ENCODE results near the gene ZNF195. TPM values are rescaled to one million over a fixed set of nuclear protein-coding genes. Genes with fewer than 3 reads are reported as not detected.
"Not testable (repeated sequence)": the region's sequence is repeated elsewhere in the genome, so short reads cannot be mapped to it uniquely, and the experiment has no call there.

The ZNF195 gene
- total and polyA plus RNA-seq, 2 donors (not counting 1 experiment from before 2014, with no cell fraction given) = 21.3 to 47.3 TPM

DNA sequence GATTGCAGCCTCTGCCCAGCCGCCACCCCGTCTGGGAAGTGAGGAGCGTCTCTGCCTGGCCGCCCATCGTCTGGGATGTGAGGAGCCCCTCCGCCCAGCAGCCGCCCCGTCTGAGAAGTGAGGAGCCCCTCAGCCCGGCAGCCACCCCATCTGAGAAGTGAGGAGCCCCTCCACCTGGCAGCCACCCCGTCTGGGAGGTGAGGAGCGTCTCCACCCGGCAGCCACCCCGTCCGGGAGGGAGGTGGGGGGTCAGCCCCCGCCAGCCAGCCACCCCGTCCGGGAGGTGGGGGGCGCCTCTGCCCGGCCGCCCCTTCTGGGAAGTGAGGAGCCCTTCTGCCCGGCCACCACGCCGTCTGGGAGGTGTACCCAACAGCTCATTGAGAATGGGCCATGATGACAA is 18.3 kb upstream of the ZNF195 start:
- H3K27me3 ChIP-seq (replicated peaks in 1 of 4; ENCODE audit: control extremely low read depth in 1 of 4, control insufficient read depth in 3 of 4, insufficient read depth in 4 of 4, low read length in 3 of 4); DNase-seq; H3K9me3 Mint-ChIP-seq (ENCODE audit: insufficient read depth); H3K4me1 Mint-ChIP-seq; H3K9ac ChIP-seq (ENCODE audit: low read length); H3K4me3 Mint-ChIP-seq; H4K20me1 ChIP-seq (ENCODE audit: control insufficient read depth, insufficient read depth, low read length, poor library complexity, severe bottlenecking); H3K27ac Mint-ChIP-seq; CTCF ChIA-PET; H3K4me2 ChIP-seq (replicated peaks; ENCODE audit: low read depth, low read length, poor library complexity, severe bottlenecking); H3K36me3 ChIP-seq (replicated peaks in 1 of 2; ENCODE audit: control extremely low read depth in 1 of 2, control insufficient read depth in 1 of 2, extremely low read depth in 1 of 2, insufficient read depth in 2 of 2, low read length in 1 of 2); ATAC-seq (ENCODE audit: low read depth); H3K4me1 ChIP-seq (ENCODE audit: control insufficient read depth in 2 of 2, insufficient read depth in 2 of 2, low read length in 2 of 2); H2AFZ ChIP-seq (ENCODE audit: insufficient read depth, low read depth, low read length, poor library complexity, severe bottlenecking); H3K4me3 ChIP-seq (ENCODE audit: control extremely low read depth in 1 of 5, extremely low read depth in 1 of 5, insufficient read depth in 1 of 5, low read depth in 2 of 5, low read length in 4 of 5); H3K27ac ChIP-seq (ENCODE audit: low read length in 2 of 2); intact Hi-C loops (cut with micrococcal nuclease); H3K79me2 ChIP-seq (ENCODE audit: control insufficient read depth, insufficient read depth, low read length); POLR2A ChIA-PET: not testable (repeated sequence)
- 92% methylated on average over 9 of the region's 23 CpGs for WGBS (ENCODE audit: insufficient coverage)
- peaks cover 0 to 10% (median 0%) of the 10 kb centered on the region in 3 donors for H3K9me3 ChIP-seq (ENCODE audit: control extremely low read depth in 1 of 3, control insufficient read depth in 2 of 3, insufficient read depth in 1 of 3, low read length in 2 of 3)
- H3K27me3 Mint-ChIP-seq = peaks cover 14% of the 10 kb centered on the region

DNA sequence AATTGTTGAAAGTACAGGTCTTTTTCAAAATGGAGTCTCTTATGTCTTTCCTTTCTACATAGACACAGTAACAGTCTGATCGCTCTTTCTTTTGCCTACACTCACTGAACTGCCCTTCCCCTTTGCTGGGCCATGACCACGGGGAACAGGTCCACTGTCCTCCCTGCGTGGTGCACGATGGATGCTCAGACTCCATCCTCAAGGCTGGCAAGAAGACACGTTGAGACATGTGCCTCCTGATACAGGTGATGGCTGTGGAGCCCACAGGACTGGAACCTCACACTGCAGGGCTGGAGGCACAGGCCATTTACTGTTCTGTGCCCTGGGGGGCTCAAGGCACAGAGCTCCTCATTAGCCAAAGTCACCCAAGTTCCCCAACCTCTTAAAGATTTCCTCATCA is 16.5 kb upstream of the ZNF195 start:
- H2AFZ ChIP-seq (ENCODE audit: insufficient read depth, low read depth, low read length, poor library complexity, severe bottlenecking); H3K27ac ChIP-seq (ENCODE audit: low read length in 2 of 2); H3K9me3 ChIP-seq (ENCODE audit: control extremely low read depth in 1 of 3, control insufficient read depth in 2 of 3, insufficient read depth in 1 of 3, low read length in 2 of 3); ATAC-seq (ENCODE audit: low read depth); H3K9me3 Mint-ChIP-seq (ENCODE audit: insufficient read depth); H3K36me3 ChIP-seq (replicated peaks in 1 of 2; ENCODE audit: control extremely low read depth in 1 of 2, control insufficient read depth in 1 of 2, extremely low read depth in 1 of 2, insufficient read depth in 2 of 2, low read length in 1 of 2); H3K4me2 ChIP-seq (replicated peaks; ENCODE audit: low read depth, low read length, poor library complexity, severe bottlenecking); DNase-seq; H3K79me2 ChIP-seq (ENCODE audit: control insufficient read depth, insufficient read depth, low read length); intact Hi-C loops (cut with micrococcal nuclease); H3K4me3 ChIP-seq (ENCODE audit: control extremely low read depth in 1 of 5, extremely low read depth in 1 of 5, insufficient read depth in 1 of 5, low read depth in 2 of 5, low read length in 4 of 5); H3K4me1 ChIP-seq (ENCODE audit: control insufficient read depth in 2 of 2, insufficient read depth in 2 of 2, low read length in 2 of 2); H3K27me3 ChIP-seq (replicated peaks in 1 of 4; ENCODE audit: control extremely low read depth in 1 of 4, control insufficient read depth in 3 of 4, insufficient read depth in 4 of 4, low read length in 3 of 4); H3K27ac Mint-ChIP-seq; H3K4me3 Mint-ChIP-seq; H4K20me1 ChIP-seq (ENCODE audit: control insufficient read depth, insufficient read depth, low read length, poor library complexity, severe bottlenecking); H3K9ac ChIP-seq (ENCODE audit: low read length); H3K4me1 Mint-ChIP-seq: not testable (repeated sequence)
- ChIA-PET CTCF (interaction anchor here (1.2 kb wide), 1 partner anchor 13 kb away, joined by 3 read pairs; no protein-coding TSS in a partner anchor), POLR2A (interaction anchor here (0.7 kb wide), 1 partner anchor 71 kb away, joined by 3 read pairs; no protein-coding TSS in a partner anchor)
- peaks cover 18% of the 10 kb centered on the region for H3K27me3 Mint-ChIP-seq
- WGBS (ENCODE audit: insufficient coverage) = 94% methylated on average over 5 of the region's 5 CpGs

DNA sequence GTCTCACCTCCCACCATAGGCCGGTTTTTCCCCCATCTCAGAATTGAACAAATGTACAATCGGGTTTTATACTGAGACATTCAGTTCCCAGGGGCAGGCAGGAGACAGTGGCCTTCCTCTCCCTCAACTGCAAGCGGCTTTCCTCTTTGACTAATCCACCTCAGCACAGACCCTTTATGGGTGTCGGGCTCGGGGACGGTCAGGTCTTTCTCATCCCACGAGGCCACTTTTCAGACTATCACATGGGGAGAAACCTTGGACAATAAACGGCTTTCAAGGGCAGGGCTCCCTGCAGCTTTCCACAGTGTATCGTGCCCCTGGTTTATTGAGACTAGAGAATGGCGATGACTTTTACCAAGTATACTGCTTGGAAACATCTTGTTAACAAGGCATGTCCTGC is 16.0 kb upstream of the ZNF195 start:
- WGBS (ENCODE audit: insufficient coverage) = 89% methylated on average over 8 of the region's 10 CpGs
- ChIA-PET POLR2A (interaction anchor here (0.7 kb wide), 1 partner anchor 72 kb away, joined by 3 read pairs; no protein-coding TSS in a partner anchor), CTCF (interaction anchor here (1.2 kb wide), 1 partner anchor 14 kb away, joined by 3 read pairs; no protein-coding TSS in a partner anchor)
- H3K27me3 ChIP-seq (replicated peaks in 1 of 4; ENCODE audit: control extremely low read depth in 1 of 4, control insufficient read depth in 3 of 4, insufficient read depth in 4 of 4, low read length in 3 of 4); H3K79me2 ChIP-seq (ENCODE audit: control insufficient read depth, insufficient read depth, low read length); ATAC-seq (ENCODE audit: low read depth); DNase-seq; H3K9me3 Mint-ChIP-seq (ENCODE audit: insufficient read depth); H2AFZ ChIP-seq (ENCODE audit: insufficient read depth, low read depth, low read length, poor library complexity, severe bottlenecking); H3K4me1 ChIP-seq (ENCODE audit: control insufficient read depth in 2 of 2, insufficient read depth in 2 of 2, low read length in 2 of 2); H3K4me3 Mint-ChIP-seq; H3K9ac ChIP-seq (ENCODE audit: low read length); intact Hi-C loops (cut with micrococcal nuclease); H3K4me2 ChIP-seq (replicated peaks; ENCODE audit: low read depth, low read length, poor library complexity, severe bottlenecking); H3K4me1 Mint-ChIP-seq; H3K36me3 ChIP-seq (replicated peaks in 1 of 2; ENCODE audit: control extremely low read depth in 1 of 2, control insufficient read depth in 1 of 2, extremely low read depth in 1 of 2, insufficient read depth in 2 of 2, low read length in 1 of 2); H3K27ac Mint-ChIP-seq; H3K27ac ChIP-seq (ENCODE audit: low read length in 2 of 2); H3K9me3 ChIP-seq (ENCODE audit: control extremely low read depth in 1 of 3, control insufficient read depth in 2 of 3, insufficient read depth in 1 of 3, low read length in 2 of 3); H3K4me3 ChIP-seq (ENCODE audit: control extremely low read depth in 1 of 5, extremely low read depth in 1 of 5, insufficient read depth in 1 of 5, low read depth in 2 of 5, low read length in 4 of 5); H4K20me1 ChIP-seq (ENCODE audit: control insufficient read depth, insufficient read depth, low read length, poor library complexity, severe bottlenecking): not testable (repeated sequence)
- H3K27me3 Mint-ChIP-seq = peaks cover 18% of the 10 kb centered on the region

DNA sequence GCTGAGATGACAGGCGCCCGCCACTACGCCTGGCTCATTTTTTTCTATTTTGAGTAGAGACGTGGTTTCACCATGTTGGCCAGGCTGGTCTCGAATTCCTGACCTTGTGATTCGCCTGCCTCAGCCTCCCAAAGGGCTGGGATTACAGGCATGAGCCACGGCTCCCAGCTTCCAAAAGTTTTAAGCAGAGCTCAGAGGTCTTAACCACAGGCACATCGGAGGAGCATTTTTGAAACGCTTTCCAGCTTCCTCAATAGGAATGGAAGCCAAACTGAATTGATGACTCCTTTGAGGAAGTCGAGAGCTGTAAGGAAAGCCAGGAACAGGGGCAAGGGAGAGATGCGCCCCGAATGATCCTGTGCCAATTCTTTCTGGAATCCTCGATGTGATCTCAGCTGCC is 14.5 kb upstream of the ZNF195 start:
- H3K9me3 Mint-ChIP-seq (ENCODE audit: insufficient read depth); CTCF ChIA-PET; H3K4me3 ChIP-seq (ENCODE audit: control extremely low read depth in 1 of 5, extremely low read depth in 1 of 5, insufficient read depth in 1 of 5, low read depth in 2 of 5, low read length in 4 of 5); H3K27me3 ChIP-seq (replicated peaks in 1 of 4; ENCODE audit: control extremely low read depth in 1 of 4, control insufficient read depth in 3 of 4, insufficient read depth in 4 of 4, low read length in 3 of 4); H3K27ac ChIP-seq (ENCODE audit: low read length in 2 of 2); H3K79me2 ChIP-seq (ENCODE audit: control insufficient read depth, insufficient read depth, low read length); H3K4me1 Mint-ChIP-seq; ATAC-seq (ENCODE audit: low read depth); H3K4me2 ChIP-seq (replicated peaks; ENCODE audit: low read depth, low read length, poor library complexity, severe bottlenecking); H3K9ac ChIP-seq (ENCODE audit: low read length); H2AFZ ChIP-seq (ENCODE audit: insufficient read depth, low read depth, low read length, poor library complexity, severe bottlenecking); H3K4me3 Mint-ChIP-seq; H4K20me1 ChIP-seq (ENCODE audit: control insufficient read depth, insufficient read depth, low read length, poor library complexity, severe bottlenecking); H3K4me1 ChIP-seq (ENCODE audit: control insufficient read depth in 2 of 2, insufficient read depth in 2 of 2, low read length in 2 of 2); intact Hi-C loops (cut with micrococcal nuclease); H3K36me3 ChIP-seq (replicated peaks in 1 of 2; ENCODE audit: control extremely low read depth in 1 of 2, control insufficient read depth in 1 of 2, extremely low read depth in 1 of 2, insufficient read depth in 2 of 2, low read length in 1 of 2); DNase-seq; H3K27ac Mint-ChIP-seq; H3K9me3 ChIP-seq (ENCODE audit: control extremely low read depth in 1 of 3, control insufficient read depth in 2 of 3, insufficient read depth in 1 of 3, low read length in 2 of 3); POLR2A ChIA-PET: not testable (repeated sequence)
- 92% methylated on average over 2 of the region's 13 CpGs for WGBS (ENCODE audit: insufficient coverage)
- H3K27me3 Mint-ChIP-seq = peaks cover 18% of the 10 kb centered on the region

Data from B cell (primary cell).